ENCODE data around the gene IQCM.

Gene IQCM, protein sequence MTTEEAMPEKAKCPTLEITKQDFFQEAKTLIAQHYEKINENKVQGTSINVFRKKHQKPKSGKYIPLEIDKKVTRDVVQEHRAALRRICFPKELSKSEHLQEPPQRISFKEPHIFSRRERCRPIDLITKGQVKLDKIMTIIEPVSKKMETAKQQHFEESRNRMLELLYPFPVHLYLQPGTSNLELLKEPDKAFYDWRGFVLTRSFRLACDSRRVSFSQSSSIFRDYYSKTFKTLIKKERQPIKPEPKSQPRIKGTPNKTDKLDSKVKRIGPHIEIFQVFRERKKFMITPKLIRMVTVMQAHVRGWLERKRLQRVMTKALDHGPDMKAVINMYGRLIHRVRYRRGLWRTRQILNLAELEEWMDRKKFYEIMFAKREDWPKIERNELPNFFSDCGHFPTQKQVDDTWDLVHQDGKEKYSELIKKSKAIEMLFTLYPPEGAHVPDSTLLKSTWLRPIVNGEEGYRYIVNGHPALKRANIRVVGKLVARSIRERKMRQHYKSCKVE

GRCh38 chr4:149815743-149816142, at the start of gene IQCM:
IQCM (minus strand) TSS chr4:149815843; CDS start chr4:149742691, 73,152 bp downstream.
- TF ChIP-seq CTCF (IDR thresholded peaks at IDR 0.05), result no peak
- no peak within 1 kb of the TSS for H3K4me2 ChIP-seq (ENCODE audit: low read length)
- H3K27ac ChIP-seq, result no peak within 1 kb of the TSS
- no peak within 1 kb of the TSS for H3K4me3 ChIP-seq (ENCODE audit: low read depth, low read length)
- no peaks in the 10 kb centered on the region for H3K36me3 ChIP-seq (ENCODE audit: control insufficient read depth, insufficient read depth, low read length)
- no peak within 1 kb of the TSS for H2AFZ ChIP-seq
- H3K27me3 ChIP-seq (ENCODE audit: control insufficient read depth, insufficient read depth, low read length), result no peaks in the 10 kb centered on the region
- no peaks in the 10 kb centered on the region for H3K9me3 ChIP-seq (ENCODE audit: control insufficient read depth, low read length)
- no peaks in the 10 kb centered on the region for H3K4me1 ChIP-seq
- H3K9ac ChIP-seq, result no peak within 1 kb of the TSS
- H3K79me2 ChIP-seq, result no peaks in the 10 kb centered on the region

- TF ChIP-seq CTCF (IDR thresholded peaks at IDR 0.05), result no peak
- Histone ChIP-seq H3K27me3 (ENCODE audit: control insufficient read depth, insufficient read depth, low read length) (no peaks in the 10 kb centered on the region), H3K79me2 (no peaks in the 10 kb centered on the region), H3K9me3 (ENCODE audit: control insufficient read depth, low read length) (no peaks in the 10 kb centered on the region), H3K4me1 (no peaks in the 10 kb centered on the region), H3K4me3 (ENCODE audit: low read depth, low read length) (no peak overlapping the region), H3K36me3 (ENCODE audit: control insufficient read depth, insufficient read depth, low read length) (no peaks in the 10 kb centered on the region), H3K27ac (no peak overlapping the region), H3K9ac (no peak overlapping the region), H2AFZ (no peak overlapping the region), H3K4me2 (ENCODE audit: low read length) (no peak overlapping the region)
These were observed 41.8 kb upstream of the IQCM start for GRCh38 chr4:149857446-149857845.

GRCh38 chr4:149845743-149846142, 30.1 kb upstream of the IQCM start:
- H3K27me3 ChIP-seq (ENCODE audit: control insufficient read depth, insufficient read depth, low read length), result no peaks in the 10 kb centered on the region
- no peaks in the 10 kb centered on the region for H3K9me3 ChIP-seq (ENCODE audit: control insufficient read depth, low read length)
- TF ChIP-seq CTCF (IDR thresholded peaks at IDR 0.05), result no peak
- H3K36me3 ChIP-seq (ENCODE audit: control insufficient read depth, insufficient read depth, low read length), result no peaks in the 10 kb centered on the region
- H3K4me3 ChIP-seq (ENCODE audit: low read depth, low read length), result no peak overlapping the region
- no peak overlapping the region for H3K9ac ChIP-seq
- no peak overlapping the region for H3K27ac ChIP-seq
- no peaks in the 10 kb centered on the region for H3K4me1 ChIP-seq
- no peak overlapping the region for H2AFZ ChIP-seq
- no peak overlapping the region for H3K4me2 ChIP-seq (ENCODE audit: low read length)
- no peaks in the 10 kb centered on the region for H3K79me2 ChIP-seq

DNA sequence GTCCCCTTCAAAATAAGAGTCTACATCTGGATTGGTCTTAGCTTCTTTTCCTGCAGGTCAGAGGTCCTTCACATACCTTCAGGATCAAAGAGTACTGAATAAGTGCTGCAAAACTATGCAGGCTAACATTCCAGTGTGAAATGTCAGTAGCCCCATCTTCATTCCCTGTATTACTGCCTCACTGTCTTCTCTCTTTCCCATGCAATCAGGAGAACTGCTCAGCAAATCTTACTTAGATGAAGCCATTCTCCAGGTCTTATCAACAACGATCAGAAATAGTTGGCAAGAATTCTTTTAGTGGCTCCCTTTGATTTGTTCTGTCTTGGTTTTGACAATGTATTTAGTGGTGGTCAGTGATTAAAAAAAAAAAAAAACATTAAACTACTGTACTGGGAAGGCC, 26.0 kb upstream of the IQCM start:
- Histone ChIP-seq H3K79me2 (no peaks in the 10 kb centered on the region), H3K9ac (no peak overlapping the region), H2AFZ (no peak overlapping the region), H3K27ac (no peak overlapping the region), H3K27me3 (ENCODE audit: control insufficient read depth, insufficient read depth, low read length) (no peaks in the 10 kb centered on the region), H3K36me3 (ENCODE audit: control insufficient read depth, insufficient read depth, low read length) (no peaks in the 10 kb centered on the region), H3K9me3 (ENCODE audit: control insufficient read depth, low read length) (no peaks in the 10 kb centered on the region), H3K4me3 (ENCODE audit: low read depth, low read length) (no peak overlapping the region), H3K4me1 (no peaks in the 10 kb centered on the region), H3K4me2 (ENCODE audit: low read length) (no peak overlapping the region)
- TF ChIP-seq CTCF (IDR thresholded peaks at IDR 0.05), result no peak

DNA sequence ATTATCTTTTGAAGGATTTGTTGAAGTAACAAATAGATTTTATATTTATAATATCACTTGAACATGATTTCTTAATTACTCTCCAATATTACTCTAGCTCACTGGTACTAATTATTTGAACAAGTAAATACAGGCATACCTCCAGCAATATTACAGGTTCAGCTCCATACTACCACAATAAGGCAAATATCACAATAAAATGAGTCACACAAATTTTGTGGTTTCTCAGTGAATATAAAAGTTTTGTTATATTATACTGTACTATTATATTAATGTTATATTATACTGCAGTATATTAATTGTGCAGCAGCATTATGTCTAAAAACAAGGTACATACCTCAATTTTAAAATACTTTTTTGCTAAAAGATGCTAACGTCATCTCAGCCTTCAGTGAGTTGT, 22.4 kb upstream of the IQCM start:
- no peak overlapping the region for H3K27ac ChIP-seq
- H3K36me3 ChIP-seq (ENCODE audit: control insufficient read depth, insufficient read depth, low read length), result no peaks in the 10 kb centered on the region
- no peak overlapping the region for H3K9ac ChIP-seq
- no peak overlapping the region for H3K4me2 ChIP-seq (ENCODE audit: low read length)
- TF ChIP-seq CTCF (IDR thresholded peaks at IDR 0.05), result no peak
- no peaks in the 10 kb centered on the region for H3K4me1 ChIP-seq
- H3K79me2 ChIP-seq, result no peaks in the 10 kb centered on the region
- H2AFZ ChIP-seq, result no peak overlapping the region
- no peak overlapping the region for H3K4me3 ChIP-seq (ENCODE audit: low read depth, low read length)
- no peaks in the 10 kb centered on the region for H3K9me3 ChIP-seq (ENCODE audit: control insufficient read depth, low read length)
- H3K27me3 ChIP-seq (ENCODE audit: control insufficient read depth, insufficient read depth, low read length), result no peaks in the 10 kb centered on the region
